ENCODE data around the gene PHOSPHO2.

DNA sequence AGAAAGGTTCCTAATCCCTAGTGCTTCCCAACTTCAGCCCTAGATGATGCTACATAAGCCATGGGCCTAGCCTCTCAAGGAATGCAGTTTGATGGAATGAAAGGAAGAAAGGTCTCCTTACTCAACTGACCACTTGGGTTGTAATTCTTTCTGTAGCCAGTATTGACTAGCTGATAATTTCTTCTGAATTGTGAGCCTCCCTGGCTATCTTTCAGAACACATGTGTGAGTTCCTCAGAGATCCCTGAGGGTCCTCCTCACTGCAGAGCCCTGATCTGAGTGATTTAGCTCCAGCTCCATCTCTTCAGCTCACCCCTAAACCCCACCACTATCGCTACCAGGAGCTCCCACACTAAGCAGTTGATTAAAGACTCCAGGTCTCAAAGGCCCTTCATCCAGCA, 31.5 kb upstream of the PHOSPHO2 start:
- no peak for TF ChIP-seq KLF7 (tag by site-specific recombination; IDR thresholded peaks at IDR 0.05; ENCODE audit: borderline replicate concordance)
- TF ChIP-seq, protein P1, sequence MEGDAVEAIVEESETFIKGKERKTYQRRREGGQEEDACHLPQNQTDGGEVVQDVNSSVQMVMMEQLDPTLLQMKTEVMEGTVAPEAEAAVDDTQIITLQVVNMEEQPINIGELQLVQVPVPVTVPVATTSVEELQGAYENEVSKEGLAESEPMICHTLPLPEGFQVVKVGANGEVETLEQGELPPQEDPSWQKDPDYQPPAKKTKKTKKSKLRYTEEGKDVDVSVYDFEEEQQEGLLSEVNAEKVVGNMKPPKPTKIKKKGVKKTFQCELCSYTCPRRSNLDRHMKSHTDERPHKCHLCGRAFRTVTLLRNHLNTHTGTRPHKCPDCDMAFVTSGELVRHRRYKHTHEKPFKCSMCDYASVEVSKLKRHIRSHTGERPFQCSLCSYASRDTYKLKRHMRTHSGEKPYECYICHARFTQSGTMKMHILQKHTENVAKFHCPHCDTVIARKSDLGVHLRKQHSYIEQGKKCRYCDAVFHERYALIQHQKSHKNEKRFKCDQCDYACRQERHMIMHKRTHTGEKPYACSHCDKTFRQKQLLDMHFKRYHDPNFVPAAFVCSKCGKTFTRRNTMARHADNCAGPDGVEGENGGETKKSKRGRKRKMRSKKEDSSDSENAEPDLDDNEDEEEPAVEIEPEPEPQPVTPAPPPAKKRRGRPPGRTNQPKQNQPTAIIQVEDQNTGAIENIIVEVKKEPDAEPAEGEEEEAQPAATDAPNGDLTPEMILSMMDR (tag by site-specific recombination; IDR thresholded peaks at IDR 0.05) = no peak

Data from HEK293 (cell line).